GM18858 (cell line): ENCODE results near the gene HUS1B.
"Not testable (repeated sequence)": the region's sequence is repeated elsewhere in the genome, so short reads cannot be mapped to it uniquely, and the experiment has no call there.

Experiments used
- ATAC-seq: cut with Tn5 transposase; IDR thresholded peaks from one replicate; pipeline ENCODE4 v1.9.1; 2021; ENCODE audit not compliant: unreplicated experiment

HUS1B gene

GRCh38 chr6:679282-679681 lies 22.4 kb upstream of the HUS1B start:
- ATAC-seq, result no peak

GRCh38 chr6:678520-678919 lies 21.6 kb upstream of the HUS1B start:
- ATAC-seq, result no peak

- ATAC-seq, result no peak
These were observed 21.0 kb upstream of the HUS1B start for GRCh38 chr6:677919-678318.

GRCh38 chr6:674956-675355 lies 18.1 kb upstream of the HUS1B start:
- no peak for ATAC-seq

- ATAC-seq, result no peak
These were observed 17.5 kb upstream of the HUS1B start for GRCh38 chr6:674406-674805.

DNA sequence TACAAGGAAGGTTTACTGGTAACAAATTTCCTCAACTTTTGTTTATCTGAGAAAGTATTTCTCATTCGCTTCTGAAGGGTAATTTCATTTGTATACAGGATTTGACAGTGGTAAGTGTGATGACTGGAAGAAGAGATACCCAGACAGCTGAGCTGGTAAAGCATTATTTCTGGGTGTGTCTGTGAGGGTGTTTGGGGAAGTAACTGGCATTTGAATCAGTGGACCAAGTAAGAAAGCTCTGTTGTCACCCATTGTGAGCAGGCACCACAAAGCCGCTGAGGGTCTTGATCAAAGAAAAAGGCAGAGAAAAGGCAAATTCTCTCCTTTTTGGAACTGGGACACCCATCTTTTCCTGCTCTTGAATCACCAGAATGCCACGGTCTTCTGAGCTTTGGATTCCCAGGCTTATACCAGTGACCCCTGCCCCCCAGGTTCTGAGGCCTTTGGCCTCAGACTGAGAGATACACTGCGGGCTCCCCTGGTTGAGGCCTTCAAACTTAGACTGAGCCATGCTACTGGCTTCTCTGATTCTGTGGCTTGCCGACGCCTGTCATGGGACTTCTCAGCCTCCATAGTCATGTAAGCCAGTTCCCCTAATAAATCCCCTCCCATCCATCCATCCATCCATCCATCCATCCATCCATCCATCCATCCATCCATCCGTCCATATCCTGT lies 10.5 kb upstream of the HUS1B start:
- no peak for ATAC-seq

- no peak for ATAC-seq
These were observed 8.7 kb upstream of the HUS1B start for GRCh38 chr6:665403-666267.

- ATAC-seq, result not testable (repeated sequence)
These were observed 6.9 kb upstream of the HUS1B start for GRCh38 chr6:663788-664187.

- ATAC-seq, result no peak
These were observed 3.0 kb upstream of the HUS1B start for GRCh38 chr6:659716-660581.

- no peak for ATAC-seq
These were observed 1.3 kb upstream of the HUS1B start for GRCh38 chr6:658244-658643.

DNA sequence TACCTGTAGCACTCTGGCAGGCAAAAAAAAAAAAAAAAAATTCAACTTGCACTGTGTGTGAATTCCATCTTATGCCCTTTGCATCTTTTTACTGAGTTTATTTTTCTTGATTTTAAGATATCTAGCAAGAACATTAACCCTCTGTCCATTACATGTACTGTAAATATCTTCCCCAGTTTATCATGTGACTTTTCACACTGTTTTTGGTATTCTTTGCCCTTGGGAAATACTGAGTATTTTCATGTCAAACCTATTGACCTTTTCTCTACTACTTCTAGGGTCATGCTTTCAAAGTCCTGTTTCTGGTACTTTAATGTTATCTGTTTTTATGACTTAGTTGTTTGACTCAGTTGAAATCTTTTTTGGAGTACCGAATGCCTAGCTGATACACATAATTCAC lies 843 bp upstream of the HUS1B start:
- ATAC-seq, result no peak

DNA sequence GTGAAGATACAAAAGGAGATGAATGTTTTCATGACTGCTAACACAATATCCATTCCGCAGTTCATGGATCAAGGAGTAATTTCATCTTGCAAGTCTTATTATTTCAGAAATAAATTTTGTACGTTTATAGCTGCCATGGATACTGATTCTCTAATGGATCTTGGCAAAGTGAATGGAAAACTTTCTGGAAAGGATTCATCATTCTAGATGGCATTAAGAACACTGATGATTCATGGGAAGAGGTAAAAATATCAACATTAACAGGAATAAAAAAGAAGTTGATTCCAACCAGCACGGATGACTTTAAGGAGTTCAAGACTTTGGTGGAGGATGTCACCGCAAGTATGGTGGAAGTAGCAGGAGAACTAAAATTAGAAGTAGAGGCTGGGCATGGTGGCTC lies 2.8 kb downstream of the HUS1B start:
- ATAC-seq, result no peak

GRCh38 chr6:652865-653264 lies 4.0 kb downstream of the HUS1B start:
- no peak for ATAC-seq

- ATAC-seq, result no peak
These were observed 6.8 kb downstream of the HUS1B start for GRCh38 chr6:650098-650497.

GRCh38 chr6:642805-643204 lies 14.1 kb downstream of the HUS1B start:
- ATAC-seq, result no peak

GRCh38 chr6:641225-641985 lies 15.5 kb downstream of the HUS1B start:
- ATAC-seq, result no peak

DNA sequence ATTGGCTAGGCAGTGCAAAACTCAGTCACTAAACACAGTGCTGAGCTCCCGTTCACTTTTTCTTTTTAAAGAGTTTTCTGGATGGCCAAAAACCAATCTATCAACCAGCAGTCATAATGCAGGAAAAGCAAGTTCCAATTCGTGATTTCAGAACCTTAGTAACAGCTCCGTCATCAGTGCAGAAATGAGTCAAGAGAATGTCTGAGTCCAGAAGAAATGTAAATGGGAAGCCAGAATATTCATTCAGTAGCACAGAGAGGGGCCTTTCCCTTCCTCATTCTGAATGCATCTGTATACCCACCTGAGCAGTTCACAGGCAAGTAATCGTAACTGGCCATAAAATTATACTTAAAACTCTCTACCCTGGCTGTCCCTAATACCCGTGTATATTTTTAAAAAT lies 20.4 kb downstream of the HUS1B start:
- ATAC-seq, result no peak

GRCh38 chr6:635233-635632 lies 21.7 kb downstream of the HUS1B start:
- no peak for ATAC-seq

DNA sequence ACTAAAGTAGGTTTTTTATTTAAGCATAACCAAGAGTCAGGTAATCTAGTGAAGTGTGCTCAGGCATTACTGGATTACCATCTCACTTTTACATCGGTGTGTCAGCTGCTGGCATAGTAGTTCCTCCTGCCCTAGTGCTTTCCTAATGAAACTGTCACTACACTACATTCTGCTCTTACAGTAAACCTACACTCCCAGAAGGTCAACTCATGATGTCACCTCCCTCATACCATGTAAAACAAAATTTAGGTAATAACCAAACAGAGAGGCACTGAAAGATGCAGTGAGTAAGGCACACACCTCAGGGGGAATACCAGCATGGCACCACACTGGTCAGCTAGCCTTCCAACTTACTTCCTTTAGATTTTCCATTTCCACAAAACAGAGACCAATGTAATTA lies 23.3 kb downstream of the HUS1B start:
- ATAC-seq, result no peak

DNA sequence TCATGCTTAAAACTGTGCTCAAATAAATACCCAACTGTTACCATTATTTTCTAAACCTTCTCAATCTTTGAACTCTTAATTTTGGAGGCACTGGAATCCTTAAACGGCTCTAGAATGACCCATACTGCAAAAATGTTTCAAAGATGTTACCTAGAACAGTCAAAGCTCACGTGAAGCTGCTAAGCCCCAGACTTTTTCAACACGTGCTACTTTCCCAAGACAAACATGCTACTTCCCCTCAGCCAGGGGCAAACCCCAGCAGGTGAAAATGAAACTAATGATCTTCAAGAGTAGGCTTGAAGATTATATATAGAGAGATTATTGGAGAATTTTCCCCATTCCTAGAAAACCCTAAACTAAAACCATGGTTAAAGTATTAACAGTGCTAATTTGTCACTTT lies 28.1 kb downstream of the HUS1B start:
- no peak for ATAC-seq

DNA sequence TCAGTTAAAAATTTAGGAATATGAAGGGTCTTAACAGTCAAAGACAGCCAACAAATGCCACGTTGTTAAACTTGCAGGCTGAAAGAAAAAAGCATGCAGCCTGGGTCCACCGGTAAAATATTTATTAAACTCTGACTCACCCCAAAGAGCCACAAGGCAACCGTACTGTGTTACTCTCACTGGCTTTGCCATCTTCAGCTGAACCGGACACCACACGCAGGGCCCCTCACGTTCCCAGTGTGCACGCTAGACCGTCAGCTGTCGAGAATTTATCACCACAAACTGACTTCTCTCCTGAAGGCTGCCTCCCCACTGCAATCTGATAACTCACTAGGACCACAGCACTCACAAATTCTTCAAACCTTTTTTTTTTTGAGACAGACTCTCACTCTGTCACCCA lies 30.7 kb downstream of the HUS1B start:
- no peak for ATAC-seq
